GM21390 (cell line): Measurements from ENCODE around the gene SHTN1.

Source experiments
- ATAC-seq: cut with Tn5 transposase; IDR thresholded peaks from one replicate; pipeline ENCODE4 v1.9.1; 2021; ENCODE audit not compliant: unreplicated experiment

The SHTN1 gene, protein sequence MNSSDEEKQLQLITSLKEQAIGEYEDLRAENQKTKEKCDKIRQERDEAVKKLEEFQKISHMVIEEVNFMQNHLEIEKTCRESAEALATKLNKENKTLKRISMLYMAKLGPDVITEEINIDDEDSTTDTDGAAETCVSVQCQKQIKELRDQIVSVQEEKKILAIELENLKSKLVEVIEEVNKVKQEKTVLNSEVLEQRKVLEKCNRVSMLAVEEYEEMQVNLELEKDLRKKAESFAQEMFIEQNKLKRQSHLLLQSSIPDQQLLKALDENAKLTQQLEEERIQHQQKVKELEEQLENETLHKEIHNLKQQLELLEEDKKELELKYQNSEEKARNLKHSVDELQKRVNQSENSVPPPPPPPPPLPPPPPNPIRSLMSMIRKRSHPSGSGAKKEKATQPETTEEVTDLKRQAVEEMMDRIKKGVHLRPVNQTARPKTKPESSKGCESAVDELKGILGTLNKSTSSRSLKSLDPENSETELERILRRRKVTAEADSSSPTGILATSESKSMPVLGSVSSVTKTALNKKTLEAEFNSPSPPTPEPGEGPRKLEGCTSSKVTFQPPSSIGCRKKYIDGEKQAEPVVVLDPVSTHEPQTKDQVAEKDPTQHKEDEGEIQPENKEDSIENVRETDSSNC

DNA sequence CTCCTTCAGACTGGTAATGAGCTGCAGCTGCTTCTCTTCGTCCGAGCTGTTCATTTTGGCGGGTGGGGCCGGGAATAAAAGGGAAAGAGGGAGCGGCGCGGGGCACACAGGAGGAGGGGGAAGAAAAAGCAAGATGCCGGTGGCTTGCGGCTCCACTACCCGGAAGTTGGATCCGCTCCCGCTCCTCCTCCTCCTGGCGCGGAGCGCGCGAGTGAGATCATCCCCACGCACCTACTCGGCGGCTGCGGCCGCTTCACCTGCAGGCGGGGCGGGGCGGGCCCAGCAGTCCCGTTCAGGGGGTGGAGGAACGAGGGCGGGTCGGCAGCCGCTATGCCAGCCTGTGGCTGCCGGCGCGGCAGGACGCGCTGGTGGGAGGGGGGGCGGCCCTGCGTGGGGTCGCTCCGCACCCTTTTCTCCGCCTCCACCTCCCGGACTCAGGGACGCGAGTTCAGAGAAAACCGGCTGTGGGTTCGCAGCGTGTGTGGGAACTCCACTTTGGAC lies at the start of gene SHTN1:
TSS of gene SHTN1 (minus strand) at position 162 of the 501 bp plus-strand sequence. CDS start at position 54, 108 bp downstream.
- ATAC-seq, result peak; percentile 46

DNA sequence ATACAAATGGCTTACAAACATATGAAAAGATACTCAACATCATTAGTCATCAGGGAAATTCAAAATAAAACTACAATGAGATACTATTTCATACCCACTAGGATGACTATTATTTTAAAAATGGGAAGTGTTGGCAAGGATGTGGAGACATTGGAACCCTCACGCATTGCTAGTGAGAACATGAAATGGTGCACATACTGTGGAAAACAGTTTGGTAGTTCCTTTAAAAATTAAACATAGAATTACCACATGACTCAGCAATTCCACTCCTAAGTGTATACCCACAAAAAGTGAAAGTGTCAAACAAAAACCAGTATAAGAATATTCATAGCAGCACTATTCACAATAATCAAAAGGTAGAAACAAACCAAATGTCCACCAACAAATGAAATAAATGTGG lies 48.5 kb upstream of the SHTN1 start:
- ATAC-seq, result no peak

DNA sequence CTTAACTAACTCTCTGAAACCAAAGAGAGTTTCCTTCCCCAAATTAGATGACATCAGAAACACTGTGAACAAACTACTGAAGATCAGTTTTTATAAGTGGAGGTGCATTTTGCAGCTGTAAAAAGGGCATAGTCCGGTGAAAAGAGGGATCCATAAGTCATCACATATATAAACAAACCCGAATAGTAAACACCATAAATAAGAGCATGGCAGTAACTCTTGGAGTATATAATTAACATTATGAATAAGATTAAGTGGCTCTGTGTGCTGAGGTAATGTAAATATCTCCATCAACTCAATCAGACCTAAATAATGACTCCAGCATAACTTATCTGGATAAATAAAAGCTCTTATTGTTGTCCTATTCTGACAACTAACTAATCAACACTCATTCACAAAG lies 43.0 kb upstream of the SHTN1 start:
- no peak for ATAC-seq

DNA sequence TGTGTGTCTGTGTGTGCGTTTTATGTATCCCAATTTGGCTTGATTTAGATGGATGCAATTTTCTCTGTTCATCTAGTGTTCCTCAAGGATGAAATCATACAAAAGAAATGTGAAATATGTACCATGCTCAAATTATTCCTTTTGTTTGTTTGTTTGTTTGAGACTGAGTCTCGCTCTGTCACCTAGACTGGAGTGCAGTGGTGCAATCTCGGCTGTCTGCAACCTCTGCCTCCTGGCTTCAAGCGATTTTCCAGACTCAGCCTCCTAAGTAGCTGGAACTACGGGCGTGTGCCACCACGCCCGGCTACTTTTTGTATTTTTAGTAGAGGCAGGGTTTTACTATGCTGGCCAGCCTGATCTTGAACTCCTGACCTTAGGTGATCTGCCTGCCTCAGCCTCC lies 11.3 kb upstream of the SHTN1 start:
- no peak for ATAC-seq

DNA sequence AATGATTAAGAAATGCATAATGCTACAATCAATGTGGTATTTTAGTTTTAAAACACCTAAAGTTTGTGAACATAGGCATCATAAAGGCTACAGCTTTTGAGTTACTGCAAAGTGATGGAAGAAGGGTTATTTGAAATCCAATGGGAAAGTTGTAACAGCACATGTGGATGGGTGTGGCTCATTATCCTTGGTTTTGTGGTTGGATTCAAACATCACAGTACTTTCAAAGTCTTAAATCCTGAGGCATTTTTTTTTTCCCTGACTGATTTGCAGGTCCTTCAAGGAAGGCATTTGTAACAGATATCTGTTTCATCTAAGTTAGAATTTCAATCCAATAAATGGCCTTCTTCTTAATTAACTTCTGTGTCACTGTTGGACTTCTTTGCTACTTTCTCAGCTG lies 9.8 kb upstream of the SHTN1 start:
- ATAC-seq, result no peak

DNA sequence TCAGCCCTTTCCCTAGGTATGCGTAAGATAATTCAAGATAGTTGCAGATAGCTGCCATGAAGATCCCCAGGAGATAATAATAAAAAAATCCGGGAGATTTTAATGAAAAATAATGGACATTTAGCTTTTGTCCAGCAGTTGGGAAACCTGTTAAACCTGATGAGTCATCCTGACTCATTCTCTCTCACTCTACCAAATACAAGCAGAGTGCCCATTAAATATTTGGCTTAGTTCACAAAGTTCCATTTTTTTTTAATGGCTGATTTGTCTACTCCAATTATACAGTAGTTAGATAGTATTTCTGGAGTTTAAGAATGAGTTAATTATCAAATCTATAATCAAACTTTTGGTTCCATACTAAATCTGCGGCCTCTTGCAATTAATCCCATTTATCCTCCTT lies 2.1 kb upstream of the SHTN1 start:
- ATAC-seq, result no peak

DNA sequence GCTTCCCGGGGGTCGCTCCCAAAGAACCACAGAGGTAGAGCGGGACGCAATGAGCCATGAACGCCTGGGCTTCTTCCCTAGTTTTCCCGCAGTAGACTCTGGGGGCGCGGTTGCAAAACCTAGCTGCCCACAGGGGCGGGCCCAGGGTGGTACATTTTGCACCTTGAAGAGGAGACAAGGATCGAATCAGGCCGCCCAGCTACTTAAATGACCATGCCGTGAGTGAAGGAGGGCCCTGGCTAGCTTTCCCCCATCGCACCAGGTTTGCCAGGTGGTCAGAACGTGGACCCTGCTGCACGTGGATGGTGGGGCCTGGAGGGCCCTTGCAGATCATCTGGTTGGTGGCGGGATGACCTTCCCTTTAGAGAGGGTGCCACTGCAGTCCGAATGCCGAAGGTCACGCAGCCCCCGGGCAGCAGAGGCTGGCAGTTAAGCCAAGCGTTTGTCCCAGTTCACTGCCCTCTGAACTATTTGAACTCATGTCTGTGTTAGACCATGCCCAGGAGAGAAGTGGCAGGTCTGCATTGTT lies 604 bp upstream of the SHTN1 start:
- no peak for ATAC-seq

DNA sequence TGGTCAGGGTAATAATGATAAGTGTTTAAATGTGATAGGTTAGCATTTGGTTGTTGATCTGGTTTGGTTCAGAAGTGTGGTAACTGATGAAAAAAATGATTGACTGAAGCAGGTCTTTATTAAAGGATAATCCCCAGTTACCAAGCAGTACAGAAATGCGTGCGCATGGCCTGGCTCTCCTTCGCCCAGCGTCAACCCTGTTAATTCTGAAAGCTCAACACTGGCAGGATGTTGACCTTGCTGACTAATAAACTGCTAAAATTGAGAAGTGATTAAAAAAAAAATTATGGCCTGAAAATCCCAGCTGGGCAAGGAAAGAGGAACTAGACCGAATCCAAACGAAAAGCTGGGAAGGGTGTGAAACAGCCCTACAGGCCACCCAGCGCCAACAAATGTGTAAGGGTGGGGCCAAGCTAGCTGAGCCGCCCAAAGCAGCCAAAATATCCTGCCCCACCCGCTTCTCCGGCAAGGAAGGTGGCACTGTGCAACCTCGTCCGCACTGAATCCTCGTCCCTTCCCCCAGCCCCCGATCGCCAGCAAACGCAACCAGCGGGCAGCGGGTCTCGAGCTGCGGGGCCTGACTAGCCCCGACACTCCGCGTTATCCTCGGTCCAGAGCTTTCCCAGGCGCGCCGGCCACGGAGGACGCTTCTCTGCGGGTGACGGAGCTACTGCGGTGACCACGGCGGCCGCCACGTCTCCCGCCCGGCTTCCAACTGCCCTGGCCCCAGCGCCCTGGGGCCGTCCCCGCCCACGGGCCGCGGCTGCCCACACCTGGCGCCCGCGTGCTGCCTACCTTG lies 561 bp downstream of the SHTN1 start:
- peak; percentile 56 for ATAC-seq

DNA sequence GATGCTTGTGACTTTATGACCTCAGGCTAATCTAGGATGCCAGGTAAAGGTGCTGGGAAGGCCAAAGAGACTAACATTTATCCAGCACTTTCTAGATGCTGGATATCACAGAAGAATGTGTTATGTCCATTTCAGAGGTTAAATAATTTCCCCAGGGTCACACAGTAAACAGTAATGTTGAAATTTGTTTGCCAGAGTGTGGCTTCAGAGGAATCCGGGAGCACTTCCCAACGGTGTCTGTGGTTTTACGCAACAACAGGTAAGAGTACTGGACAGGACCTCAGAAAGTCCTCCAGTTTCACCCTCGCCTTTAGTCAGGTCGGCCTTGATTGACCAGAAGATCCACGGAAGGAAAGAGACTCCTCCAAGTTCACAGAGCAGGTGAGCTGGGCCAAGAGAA lies 1.7 kb downstream of the SHTN1 start:
- no peak for ATAC-seq

DNA sequence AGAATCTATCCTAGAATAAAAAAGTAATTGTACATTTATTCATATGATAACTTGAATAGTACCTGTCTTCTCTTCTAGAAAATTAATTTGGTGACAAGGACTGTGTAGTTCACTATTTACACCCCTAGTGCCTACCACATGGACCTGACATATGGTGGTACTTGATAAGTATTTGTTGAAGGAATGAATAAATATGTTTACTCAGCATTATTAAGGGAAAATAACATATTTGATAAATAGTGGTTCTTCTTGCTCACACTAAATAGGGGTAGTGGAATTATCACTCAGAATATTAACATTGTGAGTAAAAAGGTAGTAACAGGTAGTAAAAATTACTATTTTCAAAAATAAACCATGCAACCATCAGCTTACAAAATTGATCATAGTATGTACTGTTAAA lies 2.8 kb downstream of the SHTN1 start:
- ATAC-seq, result no peak

DNA sequence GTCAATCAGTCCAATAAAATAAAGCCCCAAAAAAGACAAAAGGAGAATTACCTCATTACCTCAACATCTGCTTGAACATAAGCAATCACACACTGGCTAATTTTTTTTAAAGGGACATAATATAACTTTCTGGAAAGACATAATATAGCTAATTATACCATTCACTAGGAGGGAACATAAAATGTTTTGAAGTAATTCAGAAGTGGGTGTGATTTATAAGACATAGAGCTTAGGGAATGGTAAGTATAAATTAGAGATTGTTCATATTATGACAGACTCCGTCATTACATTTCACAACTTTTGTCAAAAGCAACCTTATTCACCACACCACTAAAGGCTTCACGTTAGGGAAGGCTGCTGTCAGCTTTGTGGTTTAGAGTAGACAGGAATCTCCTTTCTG lies 3.8 kb downstream of the SHTN1 start:
- ATAC-seq, result no peak

DNA sequence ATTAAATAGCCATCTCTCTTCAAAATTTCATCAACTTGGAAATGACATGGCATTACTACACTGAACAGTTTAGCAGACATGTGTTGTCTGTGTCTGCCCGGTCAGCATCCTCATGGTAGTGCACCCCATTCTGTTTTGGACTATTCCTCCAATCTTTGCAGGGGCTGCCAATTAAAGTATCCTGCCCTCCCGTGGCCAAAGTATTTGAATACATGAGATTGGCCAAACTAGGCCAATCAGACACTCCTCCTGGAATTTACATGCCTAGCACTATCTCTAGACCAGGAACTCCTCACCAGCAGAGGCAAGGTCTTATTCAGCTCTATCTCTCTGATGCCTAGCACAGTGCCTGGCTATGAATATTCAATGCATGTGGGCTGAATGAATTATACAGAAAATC lies 4.4 kb downstream of the SHTN1 start:
- no peak for ATAC-seq

DNA sequence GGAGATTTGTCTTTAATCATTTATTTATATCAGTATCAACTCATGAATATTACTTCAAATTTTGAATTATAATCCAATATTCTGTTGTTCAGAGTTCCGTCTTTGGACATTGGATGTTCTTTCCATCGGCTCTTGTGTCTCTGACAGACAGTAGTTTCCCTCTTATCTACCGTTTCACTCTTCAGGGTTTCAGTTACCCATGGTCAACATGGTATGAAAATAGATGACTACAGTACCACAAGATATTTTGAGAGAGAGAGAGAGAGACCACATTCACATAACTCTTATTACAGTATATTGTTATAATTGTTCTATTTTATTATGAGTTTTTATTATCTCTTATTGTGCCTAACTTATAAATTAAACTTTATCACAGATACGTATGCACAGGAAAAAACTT lies 6.8 kb downstream of the SHTN1 start:
- no peak for ATAC-seq

DNA sequence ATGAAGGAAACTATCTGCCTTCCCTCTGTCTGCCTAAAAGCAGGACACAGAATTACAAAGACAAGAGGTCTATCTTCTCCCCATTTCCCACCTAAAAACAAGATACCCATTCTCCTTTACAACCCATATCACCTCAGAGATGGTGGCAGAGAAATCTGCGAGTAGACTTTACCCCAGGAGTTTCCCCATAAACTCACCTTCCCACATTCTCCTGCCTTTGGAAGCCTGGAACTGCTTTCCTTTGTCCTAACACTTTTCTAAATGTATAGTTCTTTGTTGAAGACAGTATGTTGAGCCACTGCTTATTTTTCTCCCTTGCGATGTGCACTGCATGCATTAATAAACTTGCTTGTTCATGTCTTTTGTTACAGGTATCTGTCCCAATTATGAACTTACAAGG lies 8.0 kb downstream of the SHTN1 start:
- ATAC-seq, result no peak

DNA sequence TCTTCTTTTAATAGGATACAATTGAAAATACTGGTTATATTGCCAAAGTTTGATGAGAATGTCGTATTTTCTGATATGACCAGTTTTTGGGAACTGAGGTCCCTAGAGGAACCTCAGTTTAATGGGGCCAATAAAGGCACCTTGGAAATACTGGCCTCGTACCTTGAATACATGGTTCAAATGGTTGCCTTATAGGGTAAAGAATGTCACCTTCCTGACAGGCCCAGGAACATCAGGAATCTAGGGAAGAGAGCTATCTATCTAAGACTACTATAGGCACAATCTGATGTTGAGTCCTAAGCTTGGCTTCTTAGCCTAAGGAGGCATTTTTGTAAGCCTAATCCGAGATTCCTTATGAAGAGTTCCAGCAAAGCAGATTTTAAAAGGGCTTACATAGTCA lies 9.3 kb downstream of the SHTN1 start:
- no peak for ATAC-seq

DNA sequence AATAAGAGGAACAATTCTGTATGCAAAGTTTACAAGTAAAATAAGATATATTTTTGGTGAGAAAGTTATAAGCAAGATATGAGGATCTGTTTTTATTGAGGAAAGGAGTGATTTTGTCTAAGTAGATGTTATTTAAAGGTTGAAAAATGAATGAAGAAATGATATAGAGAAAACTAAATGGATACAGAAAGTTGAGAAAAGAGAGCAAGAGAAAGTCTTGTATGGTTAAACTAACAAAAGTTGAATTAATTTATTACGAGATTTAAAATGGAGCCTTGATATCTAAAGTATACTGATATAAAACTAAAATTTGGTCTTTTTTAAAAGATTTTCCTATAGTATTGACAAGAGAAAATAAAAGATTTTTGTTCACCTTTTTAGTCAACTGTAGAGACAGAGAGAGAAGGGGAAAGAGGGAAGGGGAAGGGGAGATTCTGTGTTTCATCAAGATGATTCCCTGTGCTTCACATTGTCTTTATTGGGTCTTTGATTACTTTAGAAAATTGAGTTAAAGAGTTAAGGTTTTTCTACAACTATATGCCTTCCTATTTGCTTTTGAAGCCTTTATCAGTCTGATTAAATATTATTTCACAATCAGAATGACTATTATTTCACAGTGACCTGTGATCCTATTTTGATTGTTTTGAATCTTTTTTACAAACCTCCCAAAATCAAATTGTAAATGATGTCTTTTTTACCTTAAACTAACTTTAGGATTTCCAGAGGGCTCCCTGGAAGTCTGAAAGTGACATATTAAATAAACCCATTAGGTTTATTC lies 10.7 kb downstream of the SHTN1 start:
- ATAC-seq, result no peak

DNA sequence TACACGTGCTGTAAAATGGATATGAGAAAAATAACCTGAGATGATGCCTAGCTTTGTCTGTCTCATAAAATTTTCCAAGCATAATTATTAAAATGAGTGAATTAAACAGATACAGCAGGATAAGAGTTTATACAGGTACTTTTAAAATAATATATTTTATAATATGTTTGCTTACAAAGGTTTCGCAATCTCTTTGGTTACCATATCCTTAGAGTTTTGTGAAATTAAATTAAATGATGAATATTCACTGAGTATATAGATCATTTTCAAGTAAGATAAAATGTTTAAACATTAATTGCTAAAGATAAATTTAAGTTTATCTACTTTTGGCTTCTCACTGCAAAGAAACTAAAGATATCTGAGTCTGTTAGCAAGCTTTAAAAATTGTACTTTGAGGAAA lies 11.4 kb downstream of the SHTN1 start:
- no peak for ATAC-seq

DNA sequence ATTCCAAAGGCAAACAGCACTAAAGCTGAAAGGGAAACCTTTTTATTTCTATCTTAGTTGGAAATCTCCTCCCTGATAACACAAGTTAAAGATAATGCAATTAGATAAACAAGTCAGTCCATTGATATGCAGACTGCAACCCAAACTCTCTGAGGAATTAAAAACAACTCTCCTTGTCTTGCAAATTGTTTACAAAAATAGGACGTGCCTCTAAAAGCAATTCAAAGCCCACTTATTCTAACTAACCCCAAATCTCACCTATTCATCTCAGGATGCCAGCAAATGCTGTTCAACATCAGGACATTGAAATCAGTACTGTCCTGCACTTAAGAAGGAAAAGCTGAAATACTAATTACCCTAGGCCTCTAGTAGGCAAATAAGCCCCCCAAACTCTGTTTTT lies 12.8 kb downstream of the SHTN1 start:
- no peak for ATAC-seq

DNA sequence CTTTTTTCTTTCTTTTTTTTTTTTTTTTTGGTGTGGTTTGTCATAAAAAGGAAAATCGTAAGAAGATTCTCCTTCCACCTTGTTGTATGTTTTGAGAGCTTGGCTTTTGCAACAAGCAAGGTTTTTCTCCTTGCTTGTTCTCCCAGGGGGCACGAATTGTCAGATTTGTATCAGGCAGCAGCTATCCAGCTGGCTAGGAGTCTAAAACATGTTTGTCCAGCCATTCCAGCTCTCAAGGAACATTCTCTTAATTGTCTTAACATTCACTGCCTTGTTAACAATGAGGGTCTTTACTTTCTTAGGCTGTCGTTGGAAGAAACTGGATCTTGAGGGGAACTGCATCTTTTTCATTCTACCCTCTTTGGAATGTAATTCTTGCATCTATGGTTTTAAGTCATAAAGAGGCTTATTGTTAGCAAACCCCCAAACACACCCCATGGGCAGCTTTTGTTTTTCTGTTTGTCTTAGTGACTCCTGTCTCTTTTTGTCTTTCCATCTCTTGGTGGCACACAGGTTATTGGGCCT lies 14.6 kb downstream of the SHTN1 start:
- no peak for ATAC-seq

DNA sequence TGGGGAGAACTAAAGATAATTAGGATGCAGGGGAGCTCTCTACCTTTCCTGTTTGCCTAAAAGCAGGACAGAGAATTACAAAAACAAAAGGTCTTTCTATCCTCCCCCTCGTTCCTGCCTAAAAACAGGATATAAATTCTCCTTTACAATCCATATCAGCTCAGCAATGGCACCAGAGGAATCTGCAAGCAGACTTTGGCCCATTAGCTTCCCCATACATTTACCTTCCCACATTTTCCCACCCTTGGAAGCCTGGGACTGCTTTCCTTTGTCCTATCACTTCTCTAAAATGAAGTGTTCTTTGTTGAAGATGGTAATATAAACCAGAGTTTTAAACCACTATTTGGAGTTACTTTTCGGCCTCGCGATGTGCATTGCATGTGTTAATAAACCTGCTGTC lies 15.5 kb downstream of the SHTN1 start:
- no peak for ATAC-seq
